ENCODE data around the gene CKM.

The CKM gene
- 0 to 0.26 (median 0.12) reads per million in 18 experiments for total RNA-seq

DNA sequence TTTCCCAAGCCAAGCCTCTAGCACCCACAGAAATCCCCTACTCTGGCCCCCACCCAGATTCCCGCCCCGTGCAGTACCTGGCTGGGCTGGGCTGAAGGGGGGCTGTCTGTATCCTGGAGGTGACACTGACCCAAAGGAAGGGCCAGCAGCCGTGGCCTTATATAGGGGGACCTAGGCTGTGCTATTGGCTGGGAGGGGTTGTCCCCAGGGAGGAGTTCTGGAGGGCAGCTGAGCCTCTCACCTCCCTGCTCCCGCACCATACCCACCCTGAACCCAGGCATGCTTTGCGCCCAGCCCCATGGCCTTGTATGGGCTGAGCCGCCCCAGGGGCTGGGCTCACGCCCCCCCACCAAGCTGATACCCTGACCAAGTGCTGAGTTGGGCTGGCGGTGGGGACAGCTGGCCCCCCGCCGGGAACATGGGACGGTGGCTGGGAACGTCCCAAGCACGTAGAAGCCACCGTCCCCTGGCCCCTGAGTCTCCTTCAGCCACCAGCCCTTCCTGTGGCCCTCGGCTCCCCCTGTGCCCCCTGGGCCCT lies at the start of gene CKM:
CKM (minus strand) TSS at position 132 of the 538 bp plus-strand sequence. CDS start 3,162 bp downstream, outside the sequence.
- DNase-seq = no peak

DNA sequence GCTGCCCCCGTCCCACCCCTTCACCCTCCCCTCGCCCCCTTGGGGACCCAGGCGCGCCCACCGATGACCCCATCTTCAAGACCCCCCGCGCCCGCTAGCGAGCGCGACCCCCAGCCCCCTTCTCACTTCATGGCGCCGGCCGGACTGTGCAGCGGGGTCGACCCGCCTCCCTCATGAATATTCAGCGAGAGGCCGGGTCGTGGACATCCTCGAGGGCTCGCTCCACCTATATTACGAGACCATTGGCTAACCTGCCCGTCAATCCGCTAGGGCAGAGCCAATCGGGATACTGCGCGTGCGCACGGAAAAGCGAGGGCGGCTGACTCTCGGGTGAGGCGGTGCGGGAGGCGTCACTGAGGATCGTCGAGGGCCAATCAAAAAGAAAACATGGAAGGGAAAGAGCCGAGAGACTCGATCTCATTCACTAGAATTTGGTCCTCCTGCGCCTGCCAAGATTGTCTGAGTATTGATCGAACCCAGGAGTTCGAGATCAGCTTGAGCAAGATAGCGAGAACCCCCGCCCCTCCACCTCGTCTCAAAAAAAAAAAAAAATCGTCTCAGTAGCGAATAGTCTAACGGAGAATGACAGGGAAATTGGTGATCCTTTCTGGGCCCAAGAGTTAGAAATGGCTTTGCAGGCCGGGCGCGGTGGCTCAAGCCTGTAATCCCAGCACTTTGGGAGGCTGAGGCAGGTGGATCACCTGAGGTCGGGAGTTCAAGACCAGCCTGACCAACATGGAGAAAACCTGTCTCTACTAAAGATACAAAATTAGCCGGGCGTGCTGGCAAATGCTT lies 47.9 kb upstream of the CKM start, which contains the start of gene ERCC2:
ERCC2 (minus strand) TSS at position 164 of the 795 bp plus-strand sequence; CDS start at position 131, 33 bp downstream.
- DNase-seq = peak; percentile 99

- DNase-seq = no peak
Observed at GRCh38 chr19:45368737-45369340, 46.2 kb upstream of the CKM start.

GRCh38 chr19:45368127-45368526 lies 45.5 kb upstream of the CKM start:
- DNase-seq = no peak

DNA sequence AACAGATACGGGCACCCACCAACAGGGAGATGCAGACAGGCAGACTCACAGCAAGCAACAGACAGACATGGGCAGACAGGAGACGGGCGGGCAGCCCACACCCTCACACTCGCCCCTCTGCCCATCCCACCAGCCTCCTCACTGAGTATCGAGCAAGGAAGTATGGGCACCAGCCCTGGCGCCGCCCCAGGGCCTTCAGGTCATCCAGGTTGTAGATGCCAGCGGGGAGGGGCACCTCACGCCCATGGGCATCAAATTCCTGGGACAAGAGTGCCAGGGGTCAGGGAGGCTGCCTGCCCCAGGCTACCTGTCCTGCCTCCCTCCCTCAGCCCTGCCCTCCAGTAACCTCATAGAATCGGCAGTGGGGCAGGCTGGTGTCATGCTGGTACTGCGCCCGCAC lies 42.0 kb upstream of the CKM start:
- DNase-seq = no peak

DNA sequence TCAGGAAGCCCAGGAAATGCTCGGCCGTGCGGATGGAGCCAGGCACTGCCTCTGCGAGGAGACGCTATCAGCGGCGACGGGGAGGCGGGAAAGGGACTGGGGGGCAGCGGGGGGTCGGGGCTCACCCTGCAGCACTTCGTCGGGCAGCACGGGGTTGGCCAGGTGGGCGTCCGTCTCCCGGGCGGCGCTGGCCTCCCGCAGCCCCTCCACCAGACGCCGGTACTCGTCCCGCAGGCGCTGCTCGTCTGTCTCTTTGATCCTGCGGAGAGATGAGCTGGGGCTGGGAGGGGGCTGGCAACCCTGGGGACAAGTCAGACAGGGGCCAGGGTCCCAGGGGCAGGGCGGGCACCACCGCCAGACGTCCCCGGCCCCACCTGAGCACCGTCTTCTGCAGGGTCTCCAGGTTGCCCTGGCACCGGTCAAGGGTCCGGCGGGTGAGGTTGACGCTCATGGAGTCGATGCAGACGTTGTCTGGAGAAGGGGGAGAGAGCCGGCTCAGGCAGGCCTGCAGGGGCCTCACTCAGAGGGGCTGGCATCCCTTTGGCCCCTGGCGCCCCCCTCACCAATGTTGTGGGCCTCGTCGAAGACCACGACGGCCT lies 41.3 kb upstream of the CKM start:
- DNase-seq = no peak

DNA sequence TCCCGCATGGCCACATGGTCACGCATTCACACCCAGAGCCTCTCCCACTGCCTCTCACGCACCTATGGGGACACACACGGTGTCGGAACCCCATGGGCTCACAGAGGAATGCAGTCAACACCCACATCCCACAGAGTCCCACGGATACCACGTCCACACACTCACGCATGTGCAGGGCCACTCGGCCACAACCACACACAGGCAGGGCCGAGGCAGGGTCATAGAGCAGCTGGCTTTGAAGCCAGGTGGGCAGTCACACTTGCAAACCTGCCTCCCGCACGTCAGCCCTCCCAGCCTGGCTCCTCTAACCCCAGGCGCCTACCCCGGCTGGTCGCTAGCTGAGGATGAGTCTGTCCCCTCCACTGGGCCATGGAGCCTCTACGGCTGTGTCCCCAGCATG lies 39.6 kb upstream of the CKM start:
- DNase-seq = no peak

GRCh38 chr19:45361608-45362007 lies 38.9 kb upstream of the CKM start:
- DNase-seq = no peak

- no peak for DNase-seq
Observed at GRCh38 chr19:45358213-45358792, 35.6 kb upstream of the CKM start.

GRCh38 chr19:45357445-45357783 lies 34.7 kb upstream of the CKM start:
- DNase-seq = no peak

DNA sequence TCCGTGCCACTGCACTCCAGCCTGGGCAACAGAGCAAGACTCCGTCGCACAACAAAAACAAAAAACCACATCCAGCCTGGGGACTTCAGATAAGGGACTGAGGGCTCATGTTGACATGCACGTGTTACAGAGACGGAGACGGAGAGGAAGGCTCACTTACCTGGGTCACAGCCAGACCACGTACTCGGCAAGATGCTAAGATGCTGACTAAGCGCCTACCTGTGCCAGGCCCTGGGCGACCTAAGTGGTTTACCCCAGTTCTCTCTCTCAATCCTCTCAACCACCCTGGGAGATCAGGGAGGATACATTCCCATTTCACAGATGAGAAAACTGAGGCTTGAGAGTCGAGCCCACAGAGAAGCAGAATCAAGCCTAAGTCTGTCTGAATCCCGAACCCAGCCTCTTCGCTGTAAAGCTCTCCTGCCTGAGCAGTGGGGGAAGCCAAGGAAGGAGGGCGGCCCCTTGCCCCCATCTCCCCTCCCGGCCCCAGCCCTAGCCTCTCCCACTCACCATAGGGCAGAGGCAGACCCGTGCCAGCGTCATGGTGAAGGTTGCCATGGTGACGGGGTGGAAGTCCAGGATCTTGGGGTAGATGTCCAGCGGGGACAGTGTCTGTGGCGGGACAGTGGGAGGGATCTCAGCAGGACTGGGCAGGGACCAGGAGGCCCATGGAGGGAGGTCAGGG lies 34.2 kb upstream of the CKM start:
- DNase-seq = no peak

GRCh38 chr19:45355910-45356309 lies 33.2 kb upstream of the CKM start:
- no peak for DNase-seq

DNA sequence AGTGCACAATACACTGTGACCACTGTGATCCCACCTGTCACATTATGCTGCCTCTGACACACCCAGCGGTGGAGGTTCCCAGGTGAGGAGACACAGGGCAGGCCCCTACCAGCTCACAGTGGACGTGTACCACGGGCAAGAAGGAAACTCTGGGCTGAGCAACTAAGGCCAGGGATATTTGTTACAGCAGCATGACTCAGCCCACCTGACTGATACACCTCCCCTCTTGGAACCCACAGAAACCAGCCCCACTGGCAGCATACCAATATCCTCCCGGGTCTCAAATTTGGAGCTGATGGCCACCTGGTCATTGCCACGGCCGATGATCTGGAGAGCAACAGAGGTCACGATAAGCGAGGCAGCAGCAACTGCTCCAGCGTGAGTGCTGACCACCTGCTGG lies 32.7 kb upstream of the CKM start:
- DNase-seq = no peak

- no peak for DNase-seq
Observed at GRCh38 chr19:45354241-45354842, 31.7 kb upstream of the CKM start.

DNA sequence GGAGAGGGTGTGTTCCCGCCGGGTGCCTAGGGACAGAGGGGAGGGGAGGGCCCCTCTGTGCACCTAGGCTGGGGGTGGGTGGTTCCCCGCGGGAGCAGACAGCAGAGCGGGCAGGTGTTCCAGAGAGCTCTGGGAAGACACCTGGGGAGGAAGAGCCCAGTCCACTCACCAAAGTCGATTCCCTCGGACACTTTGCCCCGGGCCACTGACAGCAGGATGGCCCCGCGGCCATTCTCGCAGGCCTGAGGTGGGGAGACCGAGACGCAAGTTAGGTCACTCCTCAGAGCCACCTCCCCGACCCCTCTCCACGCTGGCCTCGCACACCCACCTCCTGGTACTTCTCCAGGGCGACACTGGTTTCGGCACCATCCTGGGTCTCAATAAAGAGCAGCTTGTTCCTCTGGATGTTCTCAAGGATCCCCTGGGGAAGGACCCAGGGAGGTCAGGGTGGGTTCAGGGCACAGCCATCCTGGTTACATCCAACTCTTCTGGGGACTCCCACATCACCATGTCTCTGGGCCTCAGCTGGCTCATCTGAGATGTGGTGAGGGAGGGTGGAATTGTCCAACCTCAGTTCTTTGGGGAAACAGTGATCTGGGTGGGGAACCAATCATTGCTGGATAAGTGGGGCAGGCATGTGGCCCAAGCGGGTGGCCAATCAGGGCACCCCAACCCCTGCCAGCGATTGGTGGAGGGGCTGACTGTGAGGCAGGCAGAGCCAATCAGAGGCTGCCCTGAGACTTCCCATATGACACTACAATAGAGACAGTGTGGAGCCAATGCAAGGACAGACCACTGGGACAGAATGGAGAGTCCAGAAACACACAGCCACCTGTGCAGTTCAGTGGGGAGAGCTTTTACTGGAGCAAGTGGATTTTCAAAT lies 30.5 kb upstream of the CKM start:
- no peak for DNase-seq

DNA sequence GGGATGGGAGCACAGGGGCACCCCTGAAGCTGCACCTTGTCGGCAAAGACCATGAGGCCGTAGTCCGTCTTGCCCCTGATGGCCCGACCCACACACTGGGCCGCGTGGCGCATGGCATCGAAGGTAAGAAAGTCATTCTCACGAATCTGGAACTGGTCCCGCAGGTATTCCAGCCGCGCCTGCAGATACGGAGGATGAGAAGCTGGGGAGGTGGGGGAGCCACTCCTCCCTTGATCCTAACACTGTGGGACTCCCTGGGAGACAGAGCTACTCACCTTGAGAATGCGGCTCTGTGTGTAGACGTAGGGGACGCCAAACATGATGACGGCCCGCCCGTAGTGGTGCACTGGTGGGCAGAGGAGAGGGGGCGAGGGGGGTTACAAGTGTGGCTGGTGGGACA lies 29.8 kb upstream of the CKM start:
- DNase-seq = no peak

DNA sequence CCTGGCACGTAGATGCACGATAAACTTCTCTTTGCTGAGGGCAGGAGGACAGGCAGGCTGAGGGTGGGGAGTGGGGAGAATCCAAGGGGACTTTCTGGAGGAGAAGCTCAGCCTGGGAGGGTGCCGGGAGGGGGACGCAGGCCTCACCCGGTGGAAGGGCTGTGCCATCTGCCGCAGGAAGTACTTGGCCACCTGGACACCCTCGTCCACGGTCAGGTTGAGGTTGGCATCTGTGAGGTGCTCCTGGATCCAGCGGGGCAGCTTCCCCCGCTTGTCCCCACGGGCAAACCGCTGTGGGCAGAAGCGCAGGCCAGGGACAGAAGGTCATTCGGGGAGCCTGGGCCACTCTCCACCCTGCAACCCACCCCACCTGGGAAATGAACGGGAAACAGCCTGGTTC lies 29.4 kb upstream of the CKM start:
- no peak for DNase-seq

DNA sequence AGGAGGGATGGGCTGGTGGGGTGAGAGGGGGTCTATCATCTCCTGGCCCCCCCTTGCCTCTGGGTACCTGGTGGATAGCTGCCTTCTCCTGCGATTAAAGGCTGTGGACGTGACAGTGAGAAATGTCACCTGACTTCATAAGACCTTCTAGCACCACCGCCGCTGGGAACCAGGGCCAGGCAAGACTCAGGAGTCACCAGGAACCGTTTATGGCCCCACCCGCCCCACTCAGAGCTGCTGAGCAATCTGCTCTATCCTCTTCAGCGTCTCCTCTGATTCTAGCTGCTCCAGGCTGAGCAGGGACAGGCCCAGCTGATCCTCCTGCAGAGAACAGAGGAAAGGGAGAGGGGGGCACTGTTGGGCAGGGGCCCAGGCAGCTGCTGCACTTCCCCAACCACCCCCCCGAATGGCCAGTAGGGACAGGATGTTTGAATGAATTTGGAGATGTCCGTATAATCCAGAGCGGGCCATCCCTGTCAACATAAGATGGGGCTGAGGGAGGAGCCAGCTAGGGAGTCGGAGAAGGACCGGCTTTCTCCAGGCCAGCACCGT lies 28.8 kb upstream of the CKM start:
- DNase-seq = no peak

- DNase-seq = no peak
Observed at GRCh38 chr19:45350477-45351058, 27.9 kb upstream of the CKM start.

- DNase-seq = no peak
Observed at GRCh38 chr19:45349430-45349941, 26.8 kb upstream of the CKM start.
